ENCODE data around the gene DNLZ. TPM values are rescaled to one million over a fixed set of nuclear protein-coding genes. Genes with fewer than 3 reads are reported as not detected.
A peak's percentile ranks its signal among the peaks of the same experiment; 100 is the strongest.

The DNLZ gene
- total RNA-seq, 5 donors from 2014 or later (not counting 1 experiment from before 2014, with no cell fraction given), result 20.4 to 46.8 (median 36.3) TPM

DNA sequence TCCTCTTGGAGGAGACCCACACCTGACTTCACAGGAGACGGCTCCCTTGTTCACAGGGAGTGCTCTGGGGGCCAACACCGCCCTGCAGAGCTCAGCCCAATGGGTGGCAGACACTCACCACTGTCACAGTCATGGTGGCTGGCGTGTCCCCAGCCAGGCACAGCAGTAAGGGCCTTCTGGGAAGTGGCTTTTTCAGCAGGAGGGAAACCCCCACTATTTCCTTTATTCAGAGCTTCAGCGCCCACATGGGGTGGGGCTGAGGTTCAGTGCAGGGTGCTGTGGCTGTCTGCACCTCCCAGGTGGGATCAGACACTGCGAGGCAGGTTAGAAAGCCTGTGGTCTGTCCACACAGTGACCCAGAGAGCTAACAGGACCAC, 40.0 kb upstream of the DNLZ start:
- Histone ChIP-seq H3K9me3 (no peaks in the 10 kb centered on the region), H3K36me3 (ENCODE audit: control insufficient read depth in 2 of 2, extremely low read depth in 1 of 2, insufficient read depth in 1 of 2, low read length in 1 of 2) (peaks cover 11 to 31% of the 10 kb centered on the region in 2 donors), H3K27ac (ENCODE audit: low read length) (peak overlapping the region; percentile 82), H3K4me1 (ENCODE audit: control insufficient read depth in 1 of 2, extremely low read depth in 1 of 2, insufficient read depth in 2 of 2, low read length in 2 of 2) (peaks cover 19 to 77% of the 10 kb centered on the region in 2 experiments), H3K27me3 (replicated peaks in 1 of 2; ENCODE audit: control insufficient read depth in 2 of 2, extremely low read depth in 1 of 2, insufficient read depth in 2 of 2, low read length in 1 of 2) (no peaks in the 10 kb centered on the region), H3K4me3 (ENCODE audit: control insufficient read depth in 1 of 2, extremely low read depth in 1 of 2, low read length in 1 of 2) (peak overlapping the region in 1 of 2 donors; percentile 11)
- Mint-ChIP-seq H3K4me1 (peaks cover 47 to 66% (median 48%) of the 10 kb centered on the region in 3 donors), H3K27ac (peak overlapping the region; percentile 88 to 93), H3K9me3 (no peaks in the 10 kb centered on the region), H3K36me3 (peaks cover 15% of the 10 kb centered on the region), H3K4me3 (peak overlapping the region; percentile 50 to 77 (median 64)), H3K27me3 (no peaks in the 10 kb centered on the region)
- WGBS (ENCODE audit: insufficient coverage), result 15% methylated on average over 3 of the region's 5 CpGs
- POLR2A ChIA-PET, result no interaction called here
- peak; percentile 80 to 85 (median 82) for ATAC-seq (replicated peaks in 1 of 4)
- peak; percentile 35 to 90 (median 67) for DNase-seq
- CTCF ChIA-PET, result no interaction called here

DNA sequence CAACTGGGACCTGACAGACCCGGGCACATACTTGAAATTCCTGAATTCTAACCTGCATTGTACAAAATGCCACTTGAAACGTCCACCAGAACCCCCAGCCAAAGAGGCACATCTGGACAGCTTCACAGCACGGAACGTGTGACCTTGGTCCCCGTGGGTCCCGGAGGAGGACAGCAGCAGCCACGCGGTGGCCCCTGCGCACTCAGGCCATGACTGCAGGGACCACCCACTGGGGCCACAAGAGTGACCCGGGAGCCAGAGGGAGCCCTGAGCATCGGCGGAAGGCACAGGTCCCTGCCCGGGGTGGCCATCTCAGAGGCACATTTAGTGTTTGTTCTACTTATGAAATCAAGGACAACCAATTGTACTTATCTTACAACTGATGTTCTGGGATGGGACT, 38.5 kb upstream of the DNLZ start:
- 96% methylated on average over 12 of the region's 13 CpGs for WGBS (ENCODE audit: insufficient coverage)
- no peaks in the 10 kb centered on the region for H3K27me3 Mint-ChIP-seq
- Histone ChIP-seq H3K36me3 (ENCODE audit: control insufficient read depth in 2 of 2, extremely low read depth in 1 of 2, insufficient read depth in 1 of 2, low read length in 1 of 2) (peaks cover 10 to 30% of the 10 kb centered on the region in 2 donors), H3K4me1 (ENCODE audit: control insufficient read depth in 1 of 2, extremely low read depth in 1 of 2, insufficient read depth in 2 of 2, low read length in 2 of 2) (peaks cover 19 to 74% of the 10 kb centered on the region in 2 experiments), H3K27ac (ENCODE audit: low read length) (no peak overlapping the region), H3K27me3 (replicated peaks in 1 of 2; ENCODE audit: control insufficient read depth in 2 of 2, extremely low read depth in 1 of 2, insufficient read depth in 2 of 2, low read length in 1 of 2) (no peaks in the 10 kb centered on the region), H3K9me3 (no peaks in the 10 kb centered on the region), H3K4me3 (ENCODE audit: control insufficient read depth in 1 of 2, extremely low read depth in 1 of 2, low read length in 1 of 2) (no peak overlapping the region)
- H3K27ac Mint-ChIP-seq, result peak overlapping the region in 1 of 2 donors; percentile 76
- ChIA-PET CTCF (no interaction called here), POLR2A (interaction anchor here in 1 of 2 donors (0.6 kb wide), 2 partner anchors 9 to 62 kb away, joined by 3 to 8 read pairs; no protein-coding TSS in a partner anchor)
- DNase-seq (no peak), ATAC-seq (replicated peaks in 1 of 4) (no peak)
- H3K4me1 Mint-ChIP-seq, result peaks cover 37 to 65% (median 47%) of the 10 kb centered on the region in 3 donors
- H3K4me3 Mint-ChIP-seq, result peak overlapping the region in 1 of 3 donors; percentile 35
- no peaks in the 10 kb centered on the region for H3K9me3 Mint-ChIP-seq
- H3K36me3 Mint-ChIP-seq, result peaks cover 10% of the 10 kb centered on the region

DNA sequence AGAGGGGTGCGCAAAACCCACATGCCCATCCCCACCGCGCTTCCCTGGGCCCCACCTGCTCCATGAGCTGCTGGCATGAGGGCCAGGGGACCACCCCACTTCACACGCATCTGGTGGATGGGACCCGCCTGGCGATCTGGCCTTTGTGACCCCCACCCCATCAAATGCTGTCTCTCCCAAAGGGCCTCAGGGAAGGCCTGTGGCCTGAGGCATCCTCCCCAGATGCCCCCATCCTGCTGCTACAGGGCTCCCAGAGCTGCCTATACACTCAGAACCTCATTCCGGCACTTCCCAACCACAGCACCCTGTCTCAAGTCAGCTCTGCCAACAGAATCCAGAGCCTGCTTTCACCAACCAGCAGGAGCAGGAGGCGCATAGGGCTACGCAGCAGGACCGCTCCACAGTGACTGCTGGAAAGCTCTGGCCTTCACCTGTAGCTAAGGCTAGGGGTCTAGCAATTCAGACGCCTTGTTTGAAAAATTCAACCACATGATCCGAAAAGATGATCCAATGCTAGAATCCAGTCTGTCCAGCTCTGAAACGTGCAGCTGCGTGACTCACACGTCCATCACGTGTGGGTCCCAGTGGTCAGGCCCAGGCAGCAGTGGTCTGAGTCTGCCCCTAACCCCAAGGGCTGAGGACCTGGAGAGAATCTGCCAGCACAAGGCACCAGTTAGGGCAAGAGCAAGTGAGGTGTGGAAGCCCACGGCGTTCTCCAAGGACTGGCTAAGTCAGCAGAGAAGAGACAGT, 37.8 kb upstream of the DNLZ start:
- ChIA-PET POLR2A (interaction anchor here in 1 of 2 donors (0.7 kb wide), 1 partner anchor 10 kb away, joined by 3 read pairs; no protein-coding TSS in a partner anchor), CTCF (interaction anchor here in 1 of 2 donors (0.6 to 1.5 kb wide), 2 partner anchors 9 to 64 kb away, joined by 3 to 5 read pairs; partner anchors contain the start of genes ENTR1 and PMPCA)
- no peak overlapping the region for H3K4me3 ChIP-seq (ENCODE audit: control insufficient read depth in 1 of 2, extremely low read depth in 1 of 2, low read length in 1 of 2)
- 97% methylated on average over 13 of the region's 18 CpGs for WGBS (ENCODE audit: insufficient coverage)
- no peak for DNase-seq
- H3K4me1 Mint-ChIP-seq, result peaks cover 37 to 62% (median 48%) of the 10 kb centered on the region in 3 donors
- H3K4me3 Mint-ChIP-seq, result peak overlapping the region in 2 of 3 donors; percentile 21 to 31
- H3K27ac ChIP-seq (ENCODE audit: low read length), result no peak overlapping the region
- H3K9me3 ChIP-seq, result no peaks in the 10 kb centered on the region
- peaks cover 4 to 31% of the 10 kb centered on the region in 2 donors for H3K36me3 ChIP-seq (ENCODE audit: control insufficient read depth in 2 of 2, extremely low read depth in 1 of 2, insufficient read depth in 1 of 2, low read length in 1 of 2)
- ATAC-seq (replicated peaks in 1 of 4), result no peak
- H3K27ac Mint-ChIP-seq, result peak overlapping the region; percentile 15 to 68
- H3K36me3 Mint-ChIP-seq, result peaks cover 13% of the 10 kb centered on the region
- H3K27me3 Mint-ChIP-seq, result no peaks in the 10 kb centered on the region
- no peaks in the 10 kb centered on the region for H3K9me3 Mint-ChIP-seq
- peaks cover 19 to 70% of the 10 kb centered on the region in 2 experiments for H3K4me1 ChIP-seq (ENCODE audit: control insufficient read depth in 1 of 2, extremely low read depth in 1 of 2, insufficient read depth in 2 of 2, low read length in 2 of 2)
- H3K27me3 ChIP-seq (replicated peaks in 1 of 2; ENCODE audit: control insufficient read depth in 2 of 2, extremely low read depth in 1 of 2, insufficient read depth in 2 of 2, low read length in 1 of 2), result no peaks in the 10 kb centered on the region

DNA sequence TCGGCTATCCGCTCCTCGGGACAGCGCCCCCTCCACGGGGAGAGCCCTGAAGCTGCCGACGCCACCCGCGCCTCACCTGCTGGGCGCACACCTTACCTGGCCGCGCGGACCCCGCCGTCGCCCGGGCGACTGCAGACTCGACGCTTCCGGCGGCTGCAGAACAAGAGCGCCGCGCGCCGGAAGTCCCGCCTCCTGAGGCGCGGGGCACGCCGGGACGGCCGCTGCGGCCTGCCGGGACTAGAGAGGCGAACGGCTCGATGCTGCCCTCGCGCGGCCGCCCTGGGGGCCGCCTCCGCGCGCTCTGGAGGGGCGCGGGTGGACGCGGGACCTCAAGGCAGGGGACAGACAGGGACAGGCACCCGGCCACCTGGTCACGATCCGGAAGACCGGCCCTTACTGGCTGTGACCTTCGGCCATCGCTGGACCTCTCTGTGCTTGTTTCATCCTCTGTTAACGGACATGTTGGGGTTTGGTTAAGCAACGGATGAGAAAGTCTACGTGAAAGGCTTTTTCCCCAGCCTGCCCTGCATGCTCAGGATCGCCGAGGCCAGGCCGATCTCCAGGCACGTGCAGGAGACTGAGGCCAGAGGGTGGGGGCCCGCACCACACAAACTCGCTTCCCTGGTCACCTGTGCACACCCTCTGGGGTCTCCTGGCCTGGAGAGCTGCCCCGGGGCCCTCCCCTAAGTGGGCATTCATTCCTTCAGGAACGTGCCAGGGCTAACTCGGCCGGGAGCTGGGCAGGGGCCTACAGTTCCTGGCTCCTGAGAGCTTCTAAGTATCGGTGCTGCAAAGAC, 36.7 kb upstream of the DNLZ start, which contains the start of gene SNAPC4:
SNAPC4 (minus strand) TSS at position 133 of the 797 bp plus-strand sequence. CDS start 1,742 bp downstream, outside the sequence.
- peaks cover 19 to 59% of the 10 kb centered on the region in 2 experiments for H3K4me1 ChIP-seq (ENCODE audit: control insufficient read depth in 1 of 2, extremely low read depth in 1 of 2, insufficient read depth in 2 of 2, low read length in 2 of 2)
- Mint-ChIP-seq H3K27ac (peak within 1 kb of the TSS; percentile 44 to 70), H3K9me3 (no peaks in the 10 kb centered on the region), H3K4me3 (peak within 1 kb of the TSS; percentile 80 to 86 (median 83)), H3K27me3 (no peaks in the 10 kb centered on the region), H3K36me3 (peaks cover 17% of the 10 kb centered on the region), H3K4me1 (peaks cover 36 to 54% (median 41%) of the 10 kb centered on the region in 3 donors)
- H3K27ac ChIP-seq (ENCODE audit: low read length), result peak within 1 kb of the TSS; percentile 42
- 8% methylated on average over 66 of the region's 71 CpGs for WGBS (ENCODE audit: insufficient coverage)
- POLR2A ChIA-PET, result interaction anchor here in 1 of 2 donors (0.7 kb wide), 1 partner anchor 11 kb away, joined by 3 read pairs; no protein-coding TSS in a partner anchor
- no peaks in the 10 kb centered on the region for H3K27me3 ChIP-seq (replicated peaks in 1 of 2; ENCODE audit: control insufficient read depth in 2 of 2, extremely low read depth in 1 of 2, insufficient read depth in 2 of 2, low read length in 1 of 2)
- H3K4me3 ChIP-seq (ENCODE audit: control insufficient read depth in 1 of 2, extremely low read depth in 1 of 2, low read length in 1 of 2), result peak within 1 kb of the TSS; percentile 64 to 75
- H3K9me3 ChIP-seq, result no peaks in the 10 kb centered on the region
- CTCF ChIA-PET, result interaction anchor here in 1 of 2 donors (0.6 to 1.5 kb wide), 2 partner anchors 10 to 63 kb away, joined by 3 to 5 read pairs; partner anchors contain the start of genes ENTR1 and PMPCA
- DNase-seq, result peak; percentile 71 to 95 (median 82)
- ATAC-seq (replicated peaks in 1 of 4), result peak; percentile 76 to 85 (median 77)
- H3K36me3 ChIP-seq (ENCODE audit: control insufficient read depth in 2 of 2, extremely low read depth in 1 of 2, insufficient read depth in 1 of 2, low read length in 1 of 2), result peaks cover under 1 to 33% of the 10 kb centered on the region in 2 donors

DNA sequence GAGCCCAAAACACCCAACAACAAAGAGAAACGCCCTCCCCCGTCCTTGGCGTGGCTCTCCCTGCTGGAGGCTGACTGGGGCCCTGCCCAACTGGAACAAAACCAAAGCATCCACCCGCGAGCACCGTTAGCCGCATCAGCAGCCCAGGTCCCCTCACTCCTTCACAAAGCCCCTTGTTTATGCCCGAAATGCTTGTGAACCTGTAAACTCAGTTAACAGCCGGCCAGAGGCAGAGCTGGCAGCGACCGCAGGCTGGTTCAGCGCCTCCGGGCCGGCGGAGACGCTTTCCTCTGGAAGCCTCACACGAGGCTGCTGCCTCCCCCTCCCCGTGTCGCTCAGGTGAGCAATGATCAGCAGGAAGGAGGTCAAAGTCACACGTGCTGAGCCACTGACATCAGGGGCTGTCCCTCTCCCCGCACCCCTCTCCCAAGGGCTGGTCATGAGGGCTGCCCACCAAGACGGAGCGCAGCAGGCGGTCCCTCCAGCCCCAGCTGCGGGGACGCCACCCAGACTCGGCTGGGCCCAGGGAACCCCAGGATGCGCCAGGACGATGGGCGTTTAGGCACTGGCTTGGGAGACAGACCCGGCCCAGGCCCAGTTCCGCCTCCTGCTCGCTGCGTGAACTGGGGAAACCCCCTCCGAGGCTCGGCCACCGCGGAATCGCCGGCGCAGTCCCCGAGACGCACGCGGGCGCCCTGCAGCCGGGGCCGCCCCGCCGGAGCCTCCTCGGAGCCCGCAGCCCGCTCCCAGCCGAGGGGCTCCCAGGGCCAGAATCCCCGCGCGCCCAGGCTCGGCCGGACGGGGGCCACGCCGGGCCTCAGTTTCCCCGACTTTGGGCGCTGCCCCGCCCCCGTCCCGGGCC, 35.9 kb upstream of the DNLZ start:
- peaks cover 0 to 4% of the 10 kb centered on the region in 2 experiments for H3K27me3 ChIP-seq (replicated peaks in 1 of 2; ENCODE audit: control insufficient read depth in 2 of 2, extremely low read depth in 1 of 2, insufficient read depth in 2 of 2, low read length in 1 of 2)
- H3K4me1 ChIP-seq (ENCODE audit: control insufficient read depth in 1 of 2, extremely low read depth in 1 of 2, insufficient read depth in 2 of 2, low read length in 2 of 2), result peaks cover 15 to 51% of the 10 kb centered on the region in 2 experiments
- Mint-ChIP-seq H3K4me1 (peaks cover 28 to 46% (median 32%) of the 10 kb centered on the region in 3 donors), H3K36me3 (peaks cover 20% of the 10 kb centered on the region), H3K27me3 (no peaks in the 10 kb centered on the region), H3K4me3 (peak overlapping the region; percentile 80 to 86 (median 83)), H3K27ac (peak overlapping the region; percentile 44 to 70), H3K9me3 (no peaks in the 10 kb centered on the region)
- peaks cover 0 to 35% of the 10 kb centered on the region in 2 donors for H3K36me3 ChIP-seq (ENCODE audit: control insufficient read depth in 2 of 2, extremely low read depth in 1 of 2, insufficient read depth in 1 of 2, low read length in 1 of 2)
- under 1% methylated on average over 65 of the region's 67 CpGs for WGBS (ENCODE audit: insufficient coverage)
- H3K9me3 ChIP-seq, result no peaks in the 10 kb centered on the region
- peak in 15 of 35 experiments; percentile 3 to 59 (median 19) for DNase-seq
- H3K4me3 ChIP-seq (ENCODE audit: control insufficient read depth in 1 of 2, extremely low read depth in 1 of 2, low read length in 1 of 2), result peak overlapping the region; percentile 64 to 75
- ChIA-PET CTCF (interaction anchor here in 1 of 2 donors (1.5 kb wide), 1 partner anchor 11 kb away, joined by 5 read pairs; the partner anchor contains the start of genes ENTR1 and PMPCA), POLR2A (no interaction called here)
- H3K27ac ChIP-seq (ENCODE audit: low read length), result no peak overlapping the region
- ATAC-seq (replicated peaks in 1 of 4), result peak; percentile 3 to 8 (median 6)
